DOHH2 (cell line): ENCODE measurements around the gene TGFBRAP1.

Experiments used
- EZH2phosphoT487 ChIP-seq: fragments of 200-600 bp; sonication (generic); IDR thresholded peaks from 2 replicates; pipeline ENCODE4 v1.6.1; 2017; ENCODE audit warnings: borderline replicate concordance, mild to moderate bottlenecking, antibody characterized with exemption, low read length, moderate library complexity, mixed read lengths
- TF ChIP-seq, protein P1 (sequence below): fragments of 200-600 bp; sonication (generic); IDR thresholded peaks from one replicate; pipeline ENCODE4 v1.5.1; 2014; ENCODE audit warnings: antibody characterized with exemption, mild to moderate bottlenecking, low read depth, low read length; ENCODE audit not compliant: poor library complexity, severe bottlenecking

GRCh38 chr2:105280281-105280680 lies 49.3 kb downstream of the TGFBRAP1 start:
- TF ChIP-seq, protein P1, sequence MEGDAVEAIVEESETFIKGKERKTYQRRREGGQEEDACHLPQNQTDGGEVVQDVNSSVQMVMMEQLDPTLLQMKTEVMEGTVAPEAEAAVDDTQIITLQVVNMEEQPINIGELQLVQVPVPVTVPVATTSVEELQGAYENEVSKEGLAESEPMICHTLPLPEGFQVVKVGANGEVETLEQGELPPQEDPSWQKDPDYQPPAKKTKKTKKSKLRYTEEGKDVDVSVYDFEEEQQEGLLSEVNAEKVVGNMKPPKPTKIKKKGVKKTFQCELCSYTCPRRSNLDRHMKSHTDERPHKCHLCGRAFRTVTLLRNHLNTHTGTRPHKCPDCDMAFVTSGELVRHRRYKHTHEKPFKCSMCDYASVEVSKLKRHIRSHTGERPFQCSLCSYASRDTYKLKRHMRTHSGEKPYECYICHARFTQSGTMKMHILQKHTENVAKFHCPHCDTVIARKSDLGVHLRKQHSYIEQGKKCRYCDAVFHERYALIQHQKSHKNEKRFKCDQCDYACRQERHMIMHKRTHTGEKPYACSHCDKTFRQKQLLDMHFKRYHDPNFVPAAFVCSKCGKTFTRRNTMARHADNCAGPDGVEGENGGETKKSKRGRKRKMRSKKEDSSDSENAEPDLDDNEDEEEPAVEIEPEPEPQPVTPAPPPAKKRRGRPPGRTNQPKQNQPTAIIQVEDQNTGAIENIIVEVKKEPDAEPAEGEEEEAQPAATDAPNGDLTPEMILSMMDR: no peak
- TF ChIP-seq EZH2phosphoT487: no peak
